Posterior vena cava (tissue), 2 donors: Measurements from ENCODE around the gene PFDN4. TPM values are rescaled to one million over a fixed set of nuclear protein-coding genes. Genes with fewer than 3 reads are reported as not detected.
A peak's percentile ranks its signal among the peaks of the same experiment; 100 is the strongest.

Experiments
- DNase-seq: peaks from one replicate; pipeline ENCODE4 v3.0.0-alpha.2; 2020; ENCODE audit warnings: low spot score
- intact Hi-C, 2 donors: fragments of 100-400 bp; cut with DNase I; formaldehyde crosslinking; loops; one replicate each; pipeline versions ENCODE4 v1.14.1 to v1.14.2; 2022 to 2023
- total RNA-seq, 2 donors: library from RNA; stranded (reverse); fragmentation: NEBNext Ultra II Directional; extraction: Animal tissue kit (Norgen Biotek cat#: 25700); gene quantifications; one replicate each; pipeline ENCODE4 v1.2.1, GENCODE V29; 2021
- donor health status: DM: yes; HTN: yes; CAD: no.
- donor health status: DM: yes; HTN: yes; CAD: no.

Gene PFDN4
- total RNA-seq, 2 donors from 2014 or later = 27.7 to 40.0 TPM

GRCh38 chr20:54197621-54198604 lies 10.0 kb upstream of the PFDN4 start:
- intact Hi-C loops = no loop called here
- DNase-seq = no peak

DNA sequence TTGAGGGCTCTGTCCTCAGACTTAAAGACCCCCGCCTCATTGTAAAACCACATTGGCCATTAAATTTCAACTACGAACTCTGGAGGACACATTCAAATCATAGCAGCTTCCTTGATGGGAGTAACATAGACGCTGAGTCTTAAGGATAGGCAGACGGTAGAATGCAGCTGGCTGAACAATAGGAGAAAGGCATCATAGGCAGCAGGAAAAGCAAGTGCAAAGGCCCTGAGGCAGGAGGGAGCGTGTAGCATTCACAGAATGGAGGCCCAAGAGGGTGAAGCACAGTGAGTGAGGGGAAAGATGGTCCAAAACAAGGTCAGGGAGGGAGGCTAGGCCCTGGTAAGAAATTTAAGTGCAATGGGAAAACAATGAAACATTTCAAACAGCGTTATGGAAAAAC lies 8.6 kb upstream of the PFDN4 start:
- intact Hi-C loops = no loop called here

DNA sequence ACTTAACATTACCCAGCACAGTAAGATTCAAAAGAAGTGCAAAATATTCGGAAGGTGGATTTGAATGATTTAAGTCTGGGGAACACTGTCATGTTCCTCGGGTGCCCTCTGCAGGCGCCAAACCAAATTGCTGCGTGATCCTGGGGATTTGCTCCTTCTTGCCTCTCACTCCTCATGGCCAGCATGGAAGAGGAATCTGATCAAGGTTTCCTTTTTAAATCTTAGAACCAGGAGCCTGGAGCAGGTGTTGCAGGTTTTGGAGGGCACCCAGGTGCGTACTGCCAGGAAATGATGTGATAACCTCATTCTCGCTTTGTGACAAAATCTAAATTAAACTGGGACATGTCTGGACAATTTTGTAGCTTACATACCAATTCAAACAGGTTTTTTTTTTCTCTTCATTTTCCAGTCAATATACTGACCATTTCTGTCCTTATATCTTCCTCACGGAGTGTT lies 8.1 kb upstream of the PFDN4 start:
- DNase-seq = peak; percentile 92
- intact Hi-C loops = loop anchor here (10.0 kb wide), 1 partner anchor 105 kb away; no protein-coding TSS in a partner anchor

More for the DNA sequence above, 8.6 kb upstream of the PFDN4 start:
- DNase-seq = no peak

DNA sequence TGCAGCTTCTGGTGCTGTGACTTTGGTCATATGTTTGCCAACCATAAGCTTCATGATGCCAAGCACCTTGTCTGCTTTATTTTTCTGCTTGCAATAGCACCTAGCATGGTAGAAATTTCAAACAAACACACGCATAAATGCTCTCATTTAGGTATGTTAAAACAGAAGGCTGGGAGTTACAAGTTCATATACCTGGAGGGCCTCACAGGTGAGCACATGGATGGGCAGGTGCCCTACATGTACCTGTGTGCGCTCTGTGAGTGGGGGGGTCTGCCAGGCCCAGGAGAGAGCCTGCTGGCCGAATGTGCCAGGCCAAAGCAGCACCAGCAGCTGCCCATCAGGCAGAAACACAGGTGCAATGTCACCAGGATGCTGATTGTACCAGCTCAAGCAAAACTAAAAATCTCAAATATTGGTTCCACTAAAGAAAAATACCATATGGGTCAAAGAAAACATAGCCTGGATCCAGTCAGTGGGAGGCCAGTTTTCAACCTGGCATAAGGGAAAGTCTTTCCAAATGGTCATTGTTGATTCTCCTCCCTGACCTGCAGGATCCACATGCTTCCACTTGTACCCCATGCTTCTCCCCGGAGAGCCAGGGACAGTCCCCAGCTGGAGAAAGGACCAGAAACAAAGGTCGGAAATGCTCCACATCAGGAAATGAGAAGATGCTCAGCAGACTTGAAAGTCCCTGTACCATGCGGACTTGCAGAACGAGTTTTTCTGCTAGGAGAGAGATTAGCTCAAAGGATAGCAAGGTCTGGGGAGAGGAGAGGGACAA lies 7.2 kb upstream of the PFDN4 start:
- intact Hi-C loops = loop anchor here (10.0 kb wide), 1 partner anchor 106 kb away; no protein-coding TSS in a partner anchor
- no peak for DNase-seq

DNA sequence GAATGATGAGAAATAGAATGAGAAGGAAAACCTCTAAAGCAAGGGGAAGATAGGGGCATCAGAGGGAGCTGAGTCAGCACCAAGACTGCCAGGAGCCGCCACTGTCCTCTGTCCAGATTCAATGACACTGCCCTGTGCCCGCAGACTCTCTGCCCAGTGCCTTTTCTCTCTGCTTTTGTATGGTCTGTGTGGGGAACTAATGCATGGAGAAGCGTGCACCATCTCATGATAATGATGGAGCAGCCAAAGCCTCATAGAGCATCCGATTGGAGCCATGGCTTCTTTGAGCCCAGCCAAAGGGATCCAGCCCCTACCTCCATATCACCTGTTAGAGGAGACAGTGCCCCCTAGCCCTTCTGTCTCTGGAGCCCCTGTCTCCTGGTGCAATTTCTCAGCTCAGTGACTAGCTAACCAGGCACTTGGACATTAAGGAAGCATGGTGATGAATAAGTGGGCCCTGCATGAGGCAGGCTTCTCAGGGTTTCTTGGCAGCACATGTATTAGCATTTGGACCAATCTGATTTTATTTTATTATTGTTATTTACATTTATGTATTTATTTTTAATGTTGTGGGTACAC lies 6.5 kb upstream of the PFDN4 start:
- no peak for DNase-seq
- intact Hi-C loops = loop anchor here (10.0 kb wide), 1 partner anchor 107 kb away; no protein-coding TSS in a partner anchor

DNA sequence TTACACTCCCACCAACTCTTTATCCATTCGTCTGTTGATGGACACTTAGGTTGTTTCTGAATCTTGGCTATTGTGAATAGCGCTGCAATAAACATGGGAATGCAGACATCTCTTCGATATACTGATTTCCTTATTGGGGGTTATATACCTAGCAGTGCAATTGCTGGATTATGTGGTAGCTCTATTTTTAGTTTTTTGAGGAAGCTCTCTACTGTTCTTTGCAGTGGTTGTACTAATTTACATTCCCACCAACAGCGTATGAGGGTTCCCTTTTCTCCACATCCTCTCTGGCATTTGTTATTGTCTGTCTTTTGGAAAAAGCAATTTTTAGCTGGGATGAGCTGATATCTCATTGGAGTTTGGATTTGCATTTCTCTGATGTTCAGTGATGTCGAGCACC lies 4.6 kb upstream of the PFDN4 start:
- DNase-seq = no peak
- intact Hi-C loops = loop anchor here (10.0 kb wide), 1 partner anchor 108 kb away; no protein-coding TSS in a partner anchor

DNA sequence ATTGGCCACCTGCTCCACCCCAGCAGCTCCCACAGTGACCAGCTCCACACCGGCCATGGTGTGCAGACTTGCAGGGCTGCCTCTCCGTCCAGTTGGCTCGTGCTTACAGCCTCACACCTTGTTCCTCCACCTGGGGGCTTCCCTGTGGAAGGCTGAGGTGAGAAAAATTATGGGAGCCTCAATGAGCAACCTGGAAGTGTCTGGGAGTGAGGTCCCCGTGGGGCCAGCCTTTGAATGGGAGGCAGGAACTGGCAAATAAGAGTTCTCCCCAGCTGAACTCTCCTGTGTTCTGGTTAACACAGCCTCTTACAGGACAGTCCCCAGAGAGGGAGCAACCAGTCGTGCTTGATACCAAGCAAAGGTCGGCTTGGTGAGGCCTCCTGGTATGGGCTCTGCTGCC lies 3.8 kb upstream of the PFDN4 start:
- no peak for DNase-seq
- intact Hi-C loops = loop anchor here (10.0 kb wide), 1 partner anchor 109 kb away; no protein-coding TSS in a partner anchor

DNA sequence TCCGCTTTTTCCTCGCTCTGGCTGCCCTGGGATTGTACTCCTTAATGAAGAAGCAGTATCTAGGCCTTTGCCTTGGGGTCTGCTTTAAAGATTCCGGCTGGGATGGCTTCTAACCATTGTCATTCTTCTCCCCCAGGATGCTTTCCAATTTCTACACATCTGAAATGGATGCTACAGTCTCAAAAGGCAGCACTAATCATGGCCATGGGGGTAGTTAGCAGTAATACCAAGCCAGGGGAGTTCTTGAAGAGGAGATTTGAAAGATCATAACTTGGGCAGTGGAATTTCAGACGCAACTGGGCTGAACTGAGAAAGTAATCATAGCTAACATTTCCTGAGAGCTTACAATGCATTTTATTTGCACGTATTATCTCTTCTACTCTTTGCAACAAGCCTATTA lies 3.4 kb upstream of the PFDN4 start:
- DNase-seq = no peak
- intact Hi-C loops = loop anchor here (10.0 kb wide), 1 partner anchor 110 kb away; no protein-coding TSS in a partner anchor

- intact Hi-C loops = loop anchor here (10.0 kb wide), 1 partner anchor 111 kb away; no protein-coding TSS in a partner anchor
- no peak for DNase-seq
These were observed 2.4 kb upstream of the PFDN4 start for GRCh38 chr20:54205450-54205849.

- no peak for DNase-seq
- intact Hi-C loops = loop anchor here (10.0 kb wide), 1 partner anchor 112 kb away; no protein-coding TSS in a partner anchor
These were observed 689 bp upstream of the PFDN4 start for GRCh38 chr20:54207053-54207742.

GRCh38 chr20:54208548-54209176 lies 775 bp downstream of the PFDN4 start:
- DNase-seq = no peak
- intact Hi-C loops = loop anchor here (10.0 kb wide), 1 partner anchor 114 kb away; no protein-coding TSS in a partner anchor

DNA sequence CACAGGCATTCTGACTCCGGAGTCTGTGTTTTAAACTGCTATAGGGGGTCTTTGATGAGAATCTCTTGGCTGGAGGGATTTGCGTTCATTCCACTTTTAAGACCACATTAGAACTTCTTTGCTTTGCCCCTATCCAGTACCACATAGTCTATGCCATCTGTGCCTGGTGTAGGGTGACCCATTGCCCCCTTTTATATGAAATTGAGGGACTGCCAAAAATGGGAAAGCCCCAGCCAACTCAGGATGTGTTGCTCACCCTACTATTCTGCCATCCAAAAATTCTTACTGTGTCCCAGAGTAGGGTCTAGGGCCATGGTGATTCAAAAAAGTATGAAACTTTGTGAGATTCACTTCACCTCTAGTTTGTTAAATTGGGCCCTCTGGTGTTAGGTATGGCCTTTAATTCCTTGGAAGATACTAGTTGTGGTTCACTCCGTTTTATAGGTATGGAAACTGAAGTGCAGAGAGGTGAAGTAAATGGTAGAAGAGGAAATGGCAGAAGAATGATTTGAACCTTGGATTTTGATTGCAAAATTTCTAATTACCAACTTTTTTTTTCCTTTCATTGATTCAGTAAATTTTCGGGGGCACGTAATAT lies 1.4 kb downstream of the PFDN4 start:
- DNase-seq = no peak
- intact Hi-C loops = loop anchor here (10.0 kb wide), 1 partner anchor 115 kb away; no protein-coding TSS in a partner anchor

GRCh38 chr20:54212226-54212625 lies 4.3 kb downstream of the PFDN4 start:
- no peak for DNase-seq
- intact Hi-C loops = loop anchor here in 1 of 2 donors (10.0 kb wide), 1 partner anchor 433 kb away; no protein-coding TSS in a partner anchor

DNA sequence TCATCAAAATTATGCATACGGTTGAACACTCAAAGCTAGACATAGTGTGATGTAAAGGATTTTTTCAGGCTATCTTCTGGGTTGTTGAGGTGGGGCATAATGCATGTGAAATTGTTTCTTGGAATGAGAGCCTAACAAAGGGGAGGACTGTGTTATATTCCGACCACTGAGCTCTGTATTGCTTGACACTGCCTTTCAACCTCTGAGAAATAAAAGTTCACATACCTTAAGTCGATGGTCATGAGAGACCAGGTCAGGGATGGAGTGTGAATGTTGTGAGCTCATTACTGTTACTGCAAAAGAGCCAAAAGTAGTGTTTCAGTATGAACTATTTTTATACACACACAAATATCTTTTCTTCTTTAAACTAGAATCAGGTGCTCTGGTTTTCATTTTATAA lies 5.0 kb downstream of the PFDN4 start:
- intact Hi-C loops = loop anchor here in 1 of 2 donors (10.0 kb wide), 1 partner anchor 432 kb away; no protein-coding TSS in a partner anchor
- DNase-seq = no peak

DNA sequence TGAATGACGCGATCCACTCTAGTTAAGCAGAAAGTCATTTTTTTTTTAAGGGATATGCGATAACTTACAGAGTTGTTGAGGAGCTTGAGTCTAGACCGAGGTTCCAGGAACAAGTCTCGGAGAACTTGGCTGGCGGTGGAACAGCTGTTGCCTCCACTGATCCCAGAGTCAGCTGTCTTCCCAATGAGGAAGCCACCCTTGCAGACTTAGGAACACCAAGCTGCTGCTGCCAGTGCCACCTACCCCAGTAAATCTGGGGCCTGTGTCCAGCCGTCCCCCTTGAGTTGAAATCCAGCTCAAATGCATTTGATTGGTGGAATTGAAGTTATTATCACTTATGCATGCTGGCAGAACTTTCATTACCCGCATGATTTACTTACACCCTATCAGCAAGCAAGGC lies 6.7 kb downstream of the PFDN4 start:
- no peak for DNase-seq
- intact Hi-C loops = loop anchor here in 1 of 2 donors (10.0 kb wide), 1 partner anchor 430 kb away; no protein-coding TSS in a partner anchor

DNA sequence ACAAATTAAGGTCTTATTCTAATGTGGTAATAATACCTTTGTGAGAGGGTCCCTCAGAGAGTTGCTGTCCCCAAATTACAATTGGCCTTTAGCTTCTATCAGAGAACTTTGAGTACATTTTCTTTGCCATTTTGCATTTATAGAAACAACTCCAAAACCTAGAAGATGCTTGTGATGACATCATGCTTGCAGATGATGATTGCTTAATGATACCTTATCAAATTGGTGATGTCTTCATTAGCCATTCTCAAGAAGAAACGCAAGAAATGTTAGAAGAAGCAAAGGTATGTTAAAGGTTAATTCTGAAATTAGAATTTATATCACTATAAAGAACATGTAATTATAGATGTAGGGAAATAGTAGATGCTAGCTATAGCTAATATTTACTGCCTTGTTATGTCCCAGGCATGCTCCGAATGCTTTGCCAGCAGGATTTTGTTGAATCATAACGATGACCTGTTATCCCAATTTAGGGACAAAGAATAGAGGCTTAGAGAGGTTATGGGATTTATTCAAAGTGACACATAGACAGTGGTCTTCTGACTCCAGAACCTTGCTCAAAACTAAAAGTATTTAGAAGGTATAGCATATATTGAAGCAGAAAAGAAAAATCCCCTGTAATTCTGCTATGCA lies 7.4 kb downstream of the PFDN4 start:
- DNase-seq = no peak
- intact Hi-C loops = loop anchor here in 1 of 2 donors (10.0 kb wide), 1 partner anchor 430 kb away; no protein-coding TSS in a partner anchor

DNA sequence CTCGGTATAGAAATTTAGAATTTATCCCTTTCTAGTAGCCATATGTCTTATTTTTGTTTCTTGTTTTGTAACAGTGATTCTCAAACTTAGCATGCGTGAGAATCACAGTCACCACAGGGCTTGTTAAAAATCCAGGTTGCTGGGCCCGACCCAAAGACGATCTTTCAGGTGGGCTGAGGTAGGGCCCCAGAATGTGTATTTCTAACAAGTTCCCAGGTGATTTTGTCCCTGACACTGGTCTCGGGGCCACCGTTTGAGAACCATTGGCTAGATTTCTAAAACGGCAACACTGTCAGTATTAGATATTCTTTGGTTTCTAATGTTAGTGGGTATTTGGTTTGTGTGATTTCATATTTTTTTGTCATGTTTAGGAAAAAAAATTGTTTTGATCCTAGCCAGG lies 9.9 kb downstream of the PFDN4 start:
- intact Hi-C loops = loop anchor here in 1 of 2 donors (10.0 kb wide), 1 partner anchor 427 kb away; no protein-coding TSS in a partner anchor
- no peak for DNase-seq
